PFSK-1 (cell line): Measurements from ENCODE around the gene LIX1.

Experiments used
- POLR2AphosphoS5 ChIP-seq: IDR thresholded peaks from 2 replicates; pipeline ENCODE4 v1.6.1; 2012; ENCODE audit warnings: low read depth, mild to moderate bottlenecking, control low read depth, low read length, moderate library complexity
- REST ChIP-seq, 2 experiments: IDR thresholded peaks; 2 replicates each; pipeline versions ENCODE4 v1.6.1 to v1.8.0; 2011 to 2012; ENCODE audit warnings: low read depth in 2 of 2, low read length in 2 of 2, control low read depth in 1 of 2, inconsistent platforms in 1 of 2, mild to moderate bottlenecking in 1 of 2, moderate library complexity in 1 of 2; ENCODE audit not compliant: insufficient read depth in 1 of 2
- SIN3A ChIP-seq: IDR thresholded peaks from 2 replicates; pipeline ENCODE4 v1.6.1; 2012; ENCODE audit warnings: mild to moderate bottlenecking, low read length, moderate library complexity, borderline replicate concordance; ENCODE audit not compliant: insufficient read depth

DNA sequence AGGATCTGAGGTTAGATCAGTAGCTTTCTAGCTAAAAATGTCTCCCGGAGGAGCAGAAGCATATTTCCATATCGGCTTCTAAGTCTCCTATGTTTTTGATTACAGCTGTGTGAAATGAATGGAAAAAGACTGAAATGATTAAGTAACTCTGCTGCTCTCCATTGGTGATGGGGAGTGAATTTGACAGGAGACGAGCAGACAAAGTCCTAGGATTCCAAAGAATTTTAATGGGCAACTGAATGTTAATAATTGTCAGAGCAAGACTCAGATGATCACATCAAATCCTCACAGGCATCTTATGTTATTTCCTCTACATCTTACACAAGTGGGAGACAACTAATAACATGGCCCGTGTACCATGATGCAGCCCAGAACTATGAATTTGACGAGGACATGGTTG is 66.8 kb downstream of the LIX1 start:
- TF ChIP-seq POLR2AphosphoS5 (no peak), REST (IDR thresholded peaks at IDR 0.05; ENCODE audit: insufficient read depth in 1 of 2, low read depth in 2 of 2, low read length in 2 of 2) (no peak), SIN3A (no peak)
